ENCODE measurements around the gene SMC2. TPM values are rescaled to one million over a fixed set of nuclear protein-coding genes. Genes with fewer than 3 reads are reported as not detected.

Gene SMC2
- polyA plus RNA-seq, 2 of the 4 experiments (the other 2 are of a cell fraction): 33.9 to 43.3 TPM

DNA sequence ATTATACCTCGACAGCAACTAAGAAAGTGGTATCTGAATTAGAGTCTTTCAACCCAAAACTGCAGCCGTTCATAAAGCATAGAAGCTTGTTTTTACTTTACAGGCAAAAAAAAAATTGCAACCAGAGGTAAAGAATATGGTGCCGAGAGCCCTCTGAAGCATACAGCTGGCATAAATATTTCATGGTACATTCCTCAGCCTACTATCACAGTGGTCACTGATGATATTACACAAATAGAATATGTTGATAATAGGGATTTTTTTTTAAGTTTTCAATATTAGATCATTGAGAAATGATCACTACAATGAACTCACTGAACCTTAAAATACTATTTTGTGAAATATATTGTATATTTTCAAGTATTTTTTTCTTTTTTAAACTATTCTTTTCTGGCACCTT is 6.2 kb upstream of the SMC2 start:
- FAIRE-seq: no peak
- H3K4me1 ChIP-seq: peaks cover 10% of the 10 kb centered on the region; the same call in 2 of the 3 replicates
- no peak for DNase-seq (ENCODE audit: low read depth in 1 of 2, low spot score in 1 of 2)
- POLR2A ChIA-PET: no interaction called here
- H3K9me3 ChIP-seq: no peaks in the 10 kb centered on the region
- 37% methylated on average over 3 of the region's 3 CpGs for WGBS (ENCODE audit: missing lambda C conversion rate)
- no peak overlapping the region for H3K4me3 ChIP-seq
- H3K4me2 ChIP-seq: no peak overlapping the region
- CTCF ChIA-PET: no interaction called here
- TF ChIP-seq CBX2 (IDR thresholded peaks at IDR 0.05; ENCODE audit: borderline replicate concordance, low read depth) (no peak), EHMT2 (IDR thresholded peaks at IDR 0.05; ENCODE audit: low read depth) (no peak), MAZ (IDR thresholded peaks at IDR 0.05; ENCODE audit: borderline replicate concordance, low read depth, low read length) (no peak), FOSL2 (IDR thresholded peaks at IDR 0.05) (no peak), FOSL2 (CRISPR knock-in tag; IDR thresholded peaks at IDR 0.05) (no peak), CHD2 (IDR thresholded peaks at IDR 0.05; ENCODE audit: low read length, partially characterized antibody) (no peak), REST (IDR thresholded peaks at IDR 0.05) (no peak)
- no peak overlapping the region for H3K27ac ChIP-seq
- ATAC-seq: peak in 1 of 2 experiments; percentile 51; a peak in 1 of 6 replicates

GRCh38 chr9:104088416-104088815 is 5.7 kb upstream of the SMC2 start:
- Histone ChIP-seq H3K4me3 (no peak overlapping the region), H3K4me2 (no peak overlapping the region), H3K9me3 (no peaks in the 10 kb centered on the region), H3K4me1 (peaks cover 11% of the 10 kb centered on the region; the same call in 2 of the 3 replicates), H3K27ac (no peak overlapping the region)
- no peak for TF ChIP-seq USF2 (IDR thresholded peaks at IDR 0.05)
- TF ChIP-seq, protein P1, sequence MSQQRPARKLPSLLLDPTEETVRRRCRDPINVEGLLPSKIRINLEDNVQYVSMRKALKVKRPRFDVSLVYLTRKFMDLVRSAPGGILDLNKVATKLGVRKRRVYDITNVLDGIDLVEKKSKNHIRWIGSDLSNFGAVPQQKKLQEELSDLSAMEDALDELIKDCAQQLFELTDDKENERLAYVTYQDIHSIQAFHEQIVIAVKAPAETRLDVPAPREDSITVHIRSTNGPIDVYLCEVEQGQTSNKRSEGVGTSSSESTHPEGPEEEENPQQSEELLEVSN (IDR thresholded peaks at IDR 0.05; ENCODE audit: borderline replicate concordance, low read depth): no peak
- no peak for TF ChIP-seq MYC (IDR thresholded peaks at IDR 0.05; ENCODE audit: borderline replicate concordance, low read length)
- FAIRE-seq (no peak), ATAC-seq (no peak), DNase-seq (ENCODE audit: low read depth in 1 of 2, low spot score in 1 of 2) (no peak)
- 13% methylated on average over 2 of the region's 2 CpGs for WGBS (ENCODE audit: missing lambda C conversion rate)
- ChIA-PET CTCF (no interaction called here), POLR2A (no interaction called here)

DNA sequence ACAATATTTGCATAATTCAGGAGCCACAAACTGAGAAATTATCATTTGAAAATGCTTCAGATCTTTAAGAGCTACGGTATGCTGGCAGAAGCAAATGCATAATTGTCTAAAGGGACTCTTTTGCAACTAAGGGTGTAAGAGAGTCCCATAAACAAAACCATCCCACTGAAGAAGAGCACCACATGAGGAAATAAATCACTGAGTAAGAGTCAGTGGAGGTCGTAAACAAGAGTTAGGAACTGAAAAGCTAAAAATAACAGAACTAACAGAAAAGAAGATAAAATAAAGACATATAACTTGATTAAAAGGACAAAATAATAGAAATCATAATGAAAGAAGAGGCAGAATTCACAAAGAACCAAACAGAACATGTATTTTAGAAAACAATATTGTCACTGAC is 3.5 kb upstream of the SMC2 start:
- 72% methylated on average over 2 of the region's 2 CpGs for WGBS (ENCODE audit: missing lambda C conversion rate)
- Histone ChIP-seq H3K4me1 (peaks cover 15% of the 10 kb centered on the region; the same call in 2 of the 3 replicates), H3K4me2 (no peak overlapping the region), H3K27ac (no peak overlapping the region), H3K9me3 (no peaks in the 10 kb centered on the region), H3K4me3 (no peak overlapping the region)
- ChIA-PET POLR2A (no interaction called here), CTCF (interaction anchor here (1.8 kb wide), 1 partner anchor 11 kb away, joined by 6 read pairs; no protein-coding TSS in a partner anchor)
- ATAC-seq (no peak), DNase-seq (ENCODE audit: low read depth in 1 of 2, low spot score in 1 of 2) (no peak), FAIRE-seq (no peak)
- TF ChIP-seq CBX8 (IDR thresholded peaks at IDR 0.05) (no peak), KDM5A (IDR thresholded peaks at IDR 0.05) (no peak), TFCP2L1 (CRISPR knock-in tag; IDR thresholded peaks at IDR 0.05) (no peak), NFE2L2 (conservative IDR thresholded peaks at IDR 0.05; ENCODE audit: low read length) (no peak), RNF2 (IDR thresholded peaks at IDR 0.05; ENCODE audit: borderline replicate concordance, low read depth) (no peak), BHLHE40 (IDR thresholded peaks at IDR 0.05; ENCODE audit: low read depth, low read length) (no peak), MAFK (IDR thresholded peaks at IDR 0.05; ENCODE audit: partially characterized antibody) (no peak), GATA3 (IDR thresholded peaks at IDR 0.05; ENCODE audit: borderline replicate concordance) (no peak), FOXS1 (CRISPR knock-in tag; IDR thresholded peaks at IDR 0.05) (no peak), CHD4 (IDR thresholded peaks at IDR 0.05; ENCODE audit: borderline replicate concordance) (no peak), JUNB (IDR thresholded peaks at IDR 0.05) (no peak), HMGXB4 (CRISPR knock-in tag; IDR thresholded peaks at IDR 0.05; ENCODE audit: borderline replicate concordance) (no peak), RARB (CRISPR knock-in tag; IDR thresholded peaks at IDR 0.05) (no peak), EHF (CRISPR knock-in tag; IDR thresholded peaks at IDR 0.05) (no peak)
- TF ChIP-seq, protein P2, sequence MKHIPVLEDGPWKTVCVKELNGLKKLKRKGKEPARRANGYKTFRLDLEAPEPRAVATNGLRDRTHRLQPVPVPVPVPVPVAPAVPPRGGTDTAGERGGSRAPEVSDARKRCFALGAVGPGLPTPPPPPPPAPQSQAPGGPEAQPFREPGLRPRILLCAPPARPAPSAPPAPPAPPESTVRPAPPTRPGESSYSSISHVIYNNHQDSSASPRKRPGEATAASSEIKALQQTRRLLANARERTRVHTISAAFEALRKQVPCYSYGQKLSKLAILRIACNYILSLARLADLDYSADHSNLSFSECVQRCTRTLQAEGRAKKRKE (CRISPR knock-in tag; IDR thresholded peaks at IDR 0.05; ENCODE audit: low read depth): no peak
- TF ChIP-seq, protein P1 (IDR thresholded peaks at IDR 0.05; ENCODE audit: borderline replicate concordance, low read depth): no peak

Measured in A549 (cell line).